ENCODE measurements around the gene AIDA. TPM values are rescaled to one million over a fixed set of nuclear protein-coding genes. Genes with fewer than 3 reads are reported as not detected.
"Not testable (repeated sequence)": the region's sequence is repeated elsewhere in the genome, so short reads cannot be mapped to it uniquely, and the experiment has no call there.

The AIDA gene
- total RNA-seq, 1 experiment from 2014 or later = 44.3 TPM

DNA sequence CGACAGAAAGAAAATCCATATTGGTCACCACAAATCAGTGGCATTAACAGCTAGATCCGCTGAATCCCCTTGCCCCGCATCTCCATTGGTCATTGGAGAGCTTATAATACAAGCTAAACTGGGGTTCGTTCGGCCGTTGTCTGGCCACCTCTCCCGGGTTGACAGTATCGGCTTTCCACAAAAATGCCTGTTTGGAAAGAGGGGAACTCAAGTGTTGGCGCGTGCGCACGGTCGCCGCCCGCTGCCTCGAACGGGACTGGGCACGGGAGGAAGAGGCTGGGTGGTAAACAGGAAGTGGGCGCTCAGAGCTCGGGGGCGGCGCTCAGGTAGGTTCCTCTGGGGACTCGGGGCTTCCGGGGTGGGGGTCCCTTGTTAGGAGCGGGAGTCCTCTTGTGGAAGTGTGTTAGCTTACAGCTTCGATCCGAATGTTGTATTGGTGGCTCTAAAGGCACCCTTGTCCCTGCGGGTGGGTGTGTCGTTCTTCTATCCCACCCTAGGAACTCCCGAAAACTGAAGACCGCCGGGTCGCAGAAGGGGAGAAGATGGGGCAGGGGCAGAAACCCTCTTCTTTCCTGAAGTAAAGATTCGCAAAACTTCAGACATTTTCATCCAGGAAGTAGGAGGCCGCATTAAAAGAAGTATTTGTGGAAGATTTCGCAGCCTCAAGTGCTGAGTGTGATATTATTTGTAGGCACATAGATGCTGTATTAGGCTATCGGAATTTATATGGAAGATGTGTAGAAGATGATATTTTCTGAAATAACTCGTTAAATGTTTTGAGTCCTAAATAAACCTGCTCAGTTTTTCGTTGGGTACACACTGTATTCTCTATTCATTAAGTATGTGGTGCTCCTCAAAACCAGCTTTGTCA is 1.0 kb upstream of the AIDA start:
- DNase-seq (ENCODE audit: low read depth) = peak; percentile 90

DNA sequence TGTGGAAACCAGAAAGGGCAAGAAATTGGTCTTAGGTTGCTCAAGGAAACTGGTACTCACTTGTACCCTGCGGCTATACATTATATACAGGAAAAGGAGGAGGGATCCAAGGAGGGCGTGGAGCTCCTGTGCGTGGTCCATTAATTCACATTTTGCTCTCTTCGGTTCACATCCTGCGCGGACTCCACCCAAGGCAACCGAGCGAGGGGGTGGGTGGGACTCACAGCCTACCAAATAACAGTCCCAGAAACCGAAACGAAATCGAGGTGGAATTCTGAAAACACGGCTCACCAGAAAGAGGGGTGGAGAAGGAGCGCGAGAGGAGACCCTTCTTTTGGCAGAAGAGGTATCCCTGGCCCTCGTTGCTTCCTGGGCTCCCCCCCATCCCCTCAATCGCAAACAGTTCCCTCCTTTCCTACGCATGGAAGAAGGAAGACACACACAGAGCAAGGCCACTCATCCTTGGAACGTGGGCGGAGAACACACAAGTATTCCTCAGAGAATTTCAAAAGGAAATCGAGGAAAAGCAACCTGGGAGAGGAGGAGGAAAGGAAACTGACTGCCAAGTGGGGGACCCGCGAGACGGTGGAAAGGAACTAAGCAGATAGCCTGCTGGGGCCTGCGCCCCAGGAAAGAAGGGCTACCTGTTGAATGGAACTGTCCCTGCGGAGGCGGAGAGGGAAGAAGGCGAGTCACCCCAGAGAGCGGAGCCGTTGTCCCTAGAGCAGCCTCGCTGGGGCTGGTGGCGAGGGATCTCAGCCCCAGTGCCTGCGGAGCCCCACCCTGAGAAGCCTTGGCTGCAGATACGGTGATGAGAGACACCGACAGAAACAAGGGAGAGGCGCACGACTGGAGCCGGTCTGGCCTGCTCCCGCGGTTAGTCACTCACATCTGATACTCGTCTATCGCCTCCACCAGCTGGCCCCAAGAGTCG is 705 bp downstream of the AIDA start:
- DNase-seq (ENCODE audit: low read depth) = peak; percentile 88

DNA sequence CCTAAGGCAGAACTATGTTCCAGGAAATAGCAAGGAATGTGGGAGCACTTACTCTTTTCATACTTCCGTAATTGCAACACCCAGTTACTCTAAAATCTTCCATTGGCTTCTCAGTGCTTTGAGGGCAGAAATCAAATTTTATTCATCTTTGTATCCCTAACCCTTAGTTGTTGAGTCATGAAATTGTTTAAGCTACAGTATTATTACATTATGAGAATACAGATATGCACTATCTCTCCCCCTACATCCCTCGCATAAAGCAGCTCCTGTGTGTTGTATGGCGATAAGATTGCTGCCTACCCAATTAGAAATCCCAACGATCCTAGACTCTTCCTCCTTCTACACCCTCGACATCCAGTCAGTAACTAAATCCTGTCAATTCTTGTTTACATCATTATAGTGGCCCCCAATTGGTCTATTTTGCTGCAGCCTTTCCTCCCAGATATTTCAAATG is 2.6 kb downstream of the AIDA start:
- DNase-seq (ENCODE audit: low read depth) = no peak

DNA sequence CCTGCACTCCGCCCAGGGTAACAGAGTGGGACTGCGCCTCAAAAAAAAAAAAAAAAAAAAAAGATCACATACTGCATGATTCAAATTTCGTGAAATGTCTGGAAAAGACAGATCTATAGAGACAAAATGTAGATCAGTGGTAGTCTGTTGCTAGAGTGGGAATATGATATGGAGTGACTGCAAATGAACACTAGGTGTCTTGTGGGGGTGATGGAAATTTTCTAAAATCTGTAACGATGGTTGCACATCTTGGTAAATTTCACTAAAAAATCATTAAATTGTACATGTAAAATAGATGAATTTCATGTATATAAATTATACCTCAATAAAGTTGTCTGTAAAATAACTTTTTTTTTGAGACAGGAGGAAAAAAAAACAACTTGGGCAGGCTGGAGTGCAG is 5.5 kb downstream of the AIDA start:
- no peak for DNase-seq (ENCODE audit: low read depth)

DNA sequence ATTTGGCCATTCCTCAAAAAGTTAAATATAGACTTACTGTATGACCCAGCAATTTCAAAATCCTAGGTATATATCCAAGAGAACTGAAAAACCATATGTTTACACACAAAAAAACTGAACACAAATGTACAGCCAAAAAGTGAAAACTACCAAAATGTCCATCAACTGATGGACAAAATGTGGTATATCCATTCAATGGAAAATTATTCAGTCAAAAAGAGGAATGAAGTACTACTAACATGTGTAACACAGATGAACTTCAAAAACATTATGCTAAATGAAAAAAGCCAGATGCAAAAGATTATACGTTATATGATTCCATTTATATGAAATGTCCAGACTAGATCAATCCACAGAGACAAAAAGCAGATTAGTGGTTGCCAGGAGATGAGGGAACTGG is 8.0 kb downstream of the AIDA start:
- DNase-seq (ENCODE audit: low read depth) = no peak

DNA sequence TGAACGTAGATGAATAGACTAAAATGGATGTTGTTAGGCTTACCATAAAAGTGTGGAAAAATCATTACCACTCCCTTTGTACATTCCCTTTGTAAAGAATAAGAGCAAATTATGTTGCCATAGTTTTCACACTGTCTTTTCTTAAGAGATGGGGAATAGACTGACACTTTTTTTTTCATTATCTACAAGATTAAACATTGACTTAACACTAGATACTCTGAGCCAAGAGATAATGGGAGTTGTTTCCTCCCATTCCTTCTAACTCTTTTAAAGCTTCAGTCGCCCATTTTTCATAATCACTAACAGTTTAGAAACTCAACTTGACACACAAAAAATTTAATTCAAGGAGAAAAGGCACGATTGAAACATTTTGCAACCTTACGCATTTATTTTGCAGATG is 10.1 kb downstream of the AIDA start:
- DNase-seq (ENCODE audit: low read depth) = no peak

DNA sequence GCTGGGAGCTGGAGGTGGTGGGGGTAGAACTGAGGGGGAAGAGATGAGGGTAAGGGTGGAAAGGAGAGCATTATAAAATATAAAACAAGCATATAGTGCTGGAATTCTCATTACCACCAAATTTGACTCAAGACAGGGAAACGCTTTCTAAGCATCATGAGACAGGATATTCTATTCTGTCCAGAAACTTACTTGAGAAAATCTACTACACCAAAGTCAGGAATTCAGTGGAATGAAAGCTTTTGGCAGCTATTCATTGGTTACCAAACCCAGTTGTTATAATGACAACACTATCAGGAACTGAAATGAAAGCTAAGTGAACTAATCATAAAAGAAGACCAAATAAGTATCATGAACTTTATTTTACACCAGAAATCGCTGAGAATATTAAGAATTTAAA is 14.5 kb downstream of the AIDA start:
- DNase-seq (ENCODE audit: low read depth) = no peak

DNA sequence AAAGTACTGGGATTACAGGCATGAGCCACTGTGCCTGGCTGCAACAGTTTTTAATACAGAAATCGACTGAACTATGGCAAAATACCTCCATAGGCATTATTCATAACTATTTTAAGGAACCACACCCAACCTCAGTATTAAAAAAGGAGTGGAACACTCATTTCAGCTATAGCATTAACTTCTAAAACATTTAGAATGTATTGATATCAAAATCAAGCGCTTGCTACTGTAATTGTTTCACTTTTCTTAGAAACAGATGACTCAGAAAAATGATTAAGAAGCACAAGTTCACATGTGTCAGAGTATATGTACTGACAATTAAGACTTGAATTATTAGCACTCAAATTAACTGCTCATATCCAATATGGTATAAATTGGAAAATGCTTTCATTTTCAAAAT is 15.1 kb downstream of the AIDA start:
- DNase-seq (ENCODE audit: low read depth) = no peak

DNA sequence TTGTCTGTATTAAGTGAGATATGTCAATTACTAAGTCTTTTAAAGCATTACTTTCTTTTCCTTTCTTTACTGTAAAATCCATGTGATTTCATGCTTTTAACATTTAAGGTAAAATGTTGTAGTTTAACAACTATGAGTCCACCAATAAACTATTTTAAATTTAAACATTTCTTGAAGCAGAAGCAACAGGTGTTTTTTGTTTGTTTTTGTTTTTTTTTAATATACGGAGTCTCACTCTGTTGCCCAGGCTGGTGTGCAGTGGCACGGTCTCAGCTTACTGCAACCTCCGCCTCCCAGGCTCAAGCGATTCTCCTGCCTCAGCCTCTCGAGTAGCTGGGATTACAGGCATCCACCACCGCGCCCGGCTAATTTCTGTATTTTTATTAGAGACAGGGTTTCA is 15.6 kb downstream of the AIDA start:
- DNase-seq (ENCODE audit: low read depth) = no peak

DNA sequence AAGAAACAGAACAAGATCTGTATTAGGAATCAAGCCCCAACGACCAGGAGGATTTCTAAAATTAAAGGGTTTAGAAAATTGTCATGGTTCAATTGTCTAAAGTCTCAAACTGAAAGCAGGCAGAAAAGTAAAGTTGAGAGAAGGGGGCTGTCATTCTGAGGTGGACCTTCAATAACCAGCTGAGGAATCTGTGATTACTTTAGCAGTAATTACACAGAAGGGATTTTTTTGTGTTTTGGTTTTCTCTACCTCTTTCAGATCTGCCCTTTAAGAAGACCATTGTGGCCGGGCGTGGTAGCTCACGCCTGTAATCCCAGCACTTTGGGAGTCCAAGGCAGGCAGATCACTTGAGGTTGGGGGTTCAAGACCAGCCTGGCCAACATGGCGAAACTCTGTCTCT is 17.4 kb downstream of the AIDA start:
- DNase-seq (ENCODE audit: low read depth) = no peak

DNA sequence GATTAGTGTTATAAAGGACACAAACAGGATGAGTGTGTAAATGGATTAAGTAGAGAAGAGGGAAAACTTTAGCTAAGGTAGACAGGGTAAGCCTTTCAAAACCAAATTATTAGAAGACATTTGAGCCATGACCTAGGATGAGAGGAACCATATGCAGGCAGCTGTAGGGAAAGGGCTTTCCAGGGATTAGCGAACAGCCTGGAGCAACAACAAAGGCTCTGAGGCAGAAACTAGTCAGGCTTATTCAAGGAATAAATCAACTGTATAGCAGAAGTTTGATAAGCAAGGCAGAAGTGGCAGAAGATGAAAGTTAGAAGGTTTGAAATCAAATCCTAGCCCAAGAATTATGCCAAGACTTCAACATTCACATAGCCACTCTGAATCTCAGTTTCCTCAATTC is 21.3 kb downstream of the AIDA start:
- DNase-seq (ENCODE audit: low read depth) = no peak

DNA sequence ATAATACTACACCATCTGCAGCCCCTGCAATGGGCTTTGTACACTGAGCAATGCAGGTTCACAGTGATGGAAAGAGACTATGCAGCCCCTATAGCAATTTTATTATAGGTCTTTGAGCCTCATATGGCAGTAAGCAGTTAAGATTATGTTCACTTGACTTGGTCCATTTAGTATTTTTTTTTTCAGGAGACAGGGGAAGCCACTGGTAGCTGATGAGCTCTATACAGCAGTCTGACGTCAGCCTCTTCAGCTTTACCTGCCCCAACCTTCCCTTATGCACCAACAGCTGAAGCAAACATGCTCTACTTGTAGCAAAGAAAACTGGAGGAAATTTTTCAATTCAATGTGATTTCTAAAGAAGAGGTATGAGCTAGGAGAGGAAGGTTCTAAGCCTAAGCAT is 32.2 kb downstream of the AIDA start:
- DNase-seq (ENCODE audit: low read depth) = no peak

DNA sequence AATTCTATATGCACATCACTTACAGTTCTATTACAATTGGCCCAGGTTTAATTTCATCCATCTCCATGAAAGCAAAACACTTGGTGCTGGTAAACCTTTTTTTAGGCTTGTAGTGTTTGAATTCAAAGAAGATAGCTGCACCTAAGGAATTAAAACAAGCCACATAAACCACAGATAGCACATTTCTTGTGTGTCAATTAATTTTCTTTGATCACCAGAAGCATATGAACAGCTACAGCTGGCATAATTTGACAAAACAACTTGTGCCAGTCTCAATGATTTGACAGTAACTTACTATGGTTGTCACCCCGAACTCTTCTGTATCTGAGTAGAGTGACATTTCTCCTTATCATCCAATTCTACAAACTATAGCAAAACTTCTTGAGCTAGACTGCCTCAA is 42.2 kb downstream of the AIDA start:
- DNase-seq (ENCODE audit: low read depth) = no peak

DNA sequence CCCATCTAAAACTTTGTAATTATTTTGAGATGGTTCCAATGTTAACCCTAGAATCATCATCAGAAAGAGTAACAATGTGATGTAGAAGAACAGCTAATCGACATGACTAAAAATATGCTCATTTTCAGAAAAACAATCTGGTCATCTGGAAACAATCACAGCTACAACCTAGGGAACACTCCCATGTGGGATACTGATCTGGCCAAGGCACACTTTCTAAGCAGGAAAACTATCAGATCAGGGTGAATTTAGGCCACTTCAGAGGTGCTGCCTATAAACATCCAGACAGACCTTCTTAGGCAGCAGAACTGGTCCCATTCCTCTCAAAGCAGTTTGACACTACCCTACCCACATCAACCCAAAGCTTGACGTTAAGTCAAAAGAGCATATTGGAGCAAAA is 43.2 kb downstream of the AIDA start:
- not testable (repeated sequence) for DNase-seq (ENCODE audit: low read depth)

DNA sequence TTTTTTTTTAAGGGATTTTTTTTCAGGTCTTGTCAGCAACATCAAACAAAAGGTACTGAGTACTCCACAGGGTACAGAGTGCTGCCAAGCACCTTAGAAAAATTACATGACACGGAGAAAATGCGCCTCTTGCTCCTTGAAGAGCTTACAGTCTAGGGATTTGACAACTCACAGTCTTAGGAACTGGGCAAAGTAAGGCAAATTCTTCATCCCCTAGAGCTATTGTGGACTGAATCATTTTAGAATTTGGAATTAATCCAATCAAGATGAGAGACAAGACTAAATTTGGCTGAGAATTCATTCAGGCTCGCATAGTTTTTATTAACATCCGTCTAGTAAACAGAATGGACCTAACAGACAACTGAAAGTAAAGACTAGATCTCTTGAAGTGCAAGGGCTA is 44.1 kb downstream of the AIDA start:
- DNase-seq (ENCODE audit: low read depth) = not testable (repeated sequence)

DNA sequence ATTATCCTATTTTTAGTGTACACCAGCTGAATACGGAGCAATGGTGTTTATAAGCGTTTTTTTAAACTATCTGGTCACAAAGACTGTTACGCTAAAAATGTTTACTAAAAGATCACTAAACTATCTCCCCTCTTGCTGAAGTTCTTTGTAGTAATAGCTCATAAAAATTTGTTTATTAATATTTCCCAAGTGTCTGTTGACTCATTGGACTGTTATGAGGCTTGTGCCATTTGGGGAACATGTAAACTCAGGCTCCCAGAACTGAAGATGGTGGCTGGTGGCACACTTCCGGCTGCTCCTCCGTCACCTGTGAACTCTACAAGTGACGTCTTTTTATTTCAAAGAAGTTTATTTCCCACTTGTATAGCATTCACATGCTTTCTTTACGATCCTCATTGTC is 46.3 kb downstream of the AIDA start:
- DNase-seq (ENCODE audit: low read depth) = no peak

DNA sequence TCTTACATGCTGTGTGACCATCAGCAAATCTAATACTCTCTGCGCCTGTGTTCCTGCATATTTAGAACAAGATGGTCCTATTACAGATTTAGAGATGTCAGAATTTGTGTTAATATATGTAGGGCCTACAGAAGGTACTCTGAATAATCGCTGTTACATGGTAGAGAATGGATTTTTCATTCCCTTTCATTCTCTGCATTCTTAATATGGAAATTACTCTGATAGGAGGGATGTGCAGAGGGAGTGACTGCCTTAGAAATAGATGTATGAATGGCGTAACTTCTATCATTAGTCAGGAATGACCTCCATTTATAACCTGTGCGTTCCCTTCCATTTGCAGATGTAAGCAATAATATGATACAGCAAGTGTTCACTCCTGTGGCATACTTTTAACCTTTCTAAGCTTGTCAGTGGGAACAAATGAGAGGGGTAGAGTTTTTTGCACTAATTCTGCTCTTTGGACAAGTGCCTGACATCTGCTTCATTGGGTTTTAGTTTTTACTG is 48.8 kb downstream of the AIDA start:
- DNase-seq (ENCODE audit: low read depth) = no peak

DNA sequence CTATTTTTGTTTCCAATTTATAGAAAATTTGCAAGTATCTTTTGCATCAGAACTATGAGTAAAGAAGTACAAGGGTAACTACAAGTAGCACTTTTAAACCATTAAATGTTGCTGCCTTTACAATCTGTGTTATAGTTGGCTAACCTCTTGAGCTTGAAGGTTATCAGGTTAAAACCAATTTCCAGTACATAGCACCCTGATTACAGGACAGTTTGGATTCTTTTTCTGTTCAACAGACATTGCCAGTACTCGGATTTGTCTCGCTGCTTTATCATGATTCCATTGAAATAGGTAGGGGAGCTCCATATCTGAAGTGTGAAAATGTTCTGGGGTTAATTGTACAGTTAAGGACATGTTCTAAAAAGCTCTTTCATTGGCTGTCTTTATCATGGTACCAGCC is 54.4 kb downstream of the AIDA start:
- DNase-seq (ENCODE audit: low read depth) = no peak

DNA sequence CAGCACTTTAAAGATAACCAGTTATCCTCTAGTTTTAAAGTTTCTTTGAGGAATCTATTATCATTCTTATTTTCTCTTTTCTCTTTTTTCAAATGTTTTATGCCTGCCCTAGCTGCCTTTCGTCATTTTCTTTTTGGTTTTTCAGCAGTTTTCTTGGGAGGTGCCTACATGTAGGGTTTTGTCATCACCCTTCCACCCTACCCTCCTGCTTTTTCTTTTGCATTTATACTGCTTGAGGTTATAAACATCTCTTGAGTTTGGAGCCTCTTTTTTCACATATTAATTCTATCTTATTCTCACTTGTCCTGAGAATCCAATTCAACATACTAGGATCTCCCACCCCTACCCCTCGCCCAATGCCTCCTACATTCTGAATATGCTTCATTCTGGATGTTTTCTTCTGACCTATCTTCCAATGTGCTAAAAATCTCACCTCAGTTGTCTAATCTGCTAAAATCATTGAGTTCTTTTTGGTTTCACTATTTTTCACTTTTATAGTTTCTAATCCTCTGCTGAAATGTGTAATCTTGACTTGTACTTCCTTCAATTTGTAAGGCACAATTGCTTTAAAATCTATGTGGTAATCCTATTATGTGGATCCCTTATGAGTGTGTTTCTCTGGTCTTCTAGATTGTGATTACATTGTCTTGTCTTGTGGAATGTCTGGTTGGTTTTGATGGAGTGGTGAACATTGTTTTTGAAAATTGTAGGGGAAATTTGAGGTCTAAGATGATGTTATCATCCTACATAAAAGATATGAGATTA is 55.7 kb downstream of the AIDA start:
- no peak for DNase-seq (ENCODE audit: low read depth)

DNA sequence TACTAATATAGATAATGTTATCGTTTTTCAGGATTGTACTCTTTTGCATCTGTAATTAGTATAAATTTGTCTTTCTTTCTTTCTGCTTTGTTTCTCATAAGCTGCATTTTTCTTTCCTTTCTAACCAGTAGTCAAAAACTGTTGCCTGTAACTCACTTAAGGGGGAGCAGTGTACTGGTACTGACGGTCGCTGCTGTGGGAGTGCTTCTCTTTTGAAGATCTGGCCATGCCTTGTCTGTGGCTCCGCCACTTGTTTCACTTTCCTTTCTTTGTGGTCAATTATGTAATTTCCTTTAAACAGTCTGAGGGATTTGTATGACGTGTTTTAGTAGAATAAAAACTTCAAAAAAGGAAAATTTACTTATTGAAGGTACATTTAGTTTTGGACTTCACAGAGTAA is 57.4 kb downstream of the AIDA start:
- peak; percentile 73 for DNase-seq (ENCODE audit: low read depth)

DNA sequence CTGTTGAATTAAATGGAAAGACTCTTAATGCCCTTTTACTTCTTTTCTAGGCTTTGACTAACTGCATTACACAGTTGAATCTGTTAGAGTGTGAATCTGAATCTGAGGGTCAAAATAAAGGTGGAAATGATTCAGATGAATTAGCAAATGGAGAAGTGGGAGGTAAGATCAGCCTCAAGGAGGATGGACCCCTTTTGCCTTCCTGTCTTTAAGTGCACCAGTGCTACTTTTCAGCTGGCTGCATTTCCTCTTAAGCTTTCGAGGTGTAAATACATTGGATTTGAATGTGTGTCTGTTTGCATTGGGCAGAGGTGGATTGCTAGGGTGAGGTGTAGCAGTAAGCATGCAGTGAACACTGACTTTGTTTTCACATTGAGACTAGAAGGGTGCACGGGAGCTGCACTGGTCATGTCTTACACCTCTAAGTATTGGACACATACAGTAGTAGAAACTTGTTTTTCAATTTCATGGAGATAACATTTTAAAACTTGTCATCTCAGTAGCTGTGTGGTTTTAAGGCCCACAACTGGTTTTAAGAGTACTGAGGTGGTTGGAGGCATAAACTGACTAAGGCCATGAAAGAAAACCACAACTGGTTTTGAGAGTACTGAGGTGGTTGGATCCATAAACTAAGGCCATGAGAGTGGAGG is 59.0 kb downstream of the AIDA start:
- DNase-seq (ENCODE audit: low read depth) = no peak
